Heart left ventricle (tissue), 13 donors: ENCODE results near the gene COL24A1.

Source experiments
- CTCF ChIP-seq, 12 donors: fragments of 200-600 bp; sonication (generic) in 4 of 12; IDR thresholded peaks; one replicate each; pipeline versions ENCODE4 v1.5.0 to v1.8.0; 2018 to 2022; ENCODE audit warnings: antibody characterized with exemption in 12 of 12, mild to moderate bottlenecking in 5 of 12
- POLR2A ChIP-seq, 2 donors: fragments of 450-650 bp; IDR thresholded peaks; one replicate each; pipeline ENCODE4 v1.6.1; 2017; ENCODE audit warnings: antibody characterized with exemption in 2 of 2, mild to moderate bottlenecking in 2 of 2, moderate library complexity in 2 of 2
- donor health status: ischemic (EF 13 %, LVEDD 7.1; RV severe dilation, severe dysfunction).
- donor health status: DM: no; HTN: yes; CAD: no.
- donor health status: DM: no; HTN: no; CAD: no.
- donor health status: ischemic (EF 25% LVEDD 6.9; RV normal size, moderate dysfunction).
- donor health status: ischemic (EF 25% LVEDD 5.7; RV mildly dilated, moderate dysfunction).
- donor health status: ischemic (EF 35%, LVEDD 5.7; RV mildly dilated, moderate dysfunction).
- donor health status: nonischemic (EF 11% LVEDD 7.7; RV severe dilation, severe dysfunction).
- donor health status: DM: yes; HTN: yes; CAD: no.
- donor health status: PGD.
- donor health status: ischemic (EF 29% LVEDD 5.4; RV normal size, mild dysfunction).
- donor health status: nonischemic (EF 23%, LVEDD 6.1; RV moderate dilation, normal function).

- TF ChIP-seq CTCF (IDR thresholded peaks at IDR 0.05) (no peak), POLR2A (IDR thresholded peaks at IDR 0.05) (no peak)
Measured at GRCh38 chr1:86169625-86170024, 13.1 kb upstream of the COL24A1 start.
